ENCODE measurements around the gene MYBPHL.

MYBPHL gene

DNA sequence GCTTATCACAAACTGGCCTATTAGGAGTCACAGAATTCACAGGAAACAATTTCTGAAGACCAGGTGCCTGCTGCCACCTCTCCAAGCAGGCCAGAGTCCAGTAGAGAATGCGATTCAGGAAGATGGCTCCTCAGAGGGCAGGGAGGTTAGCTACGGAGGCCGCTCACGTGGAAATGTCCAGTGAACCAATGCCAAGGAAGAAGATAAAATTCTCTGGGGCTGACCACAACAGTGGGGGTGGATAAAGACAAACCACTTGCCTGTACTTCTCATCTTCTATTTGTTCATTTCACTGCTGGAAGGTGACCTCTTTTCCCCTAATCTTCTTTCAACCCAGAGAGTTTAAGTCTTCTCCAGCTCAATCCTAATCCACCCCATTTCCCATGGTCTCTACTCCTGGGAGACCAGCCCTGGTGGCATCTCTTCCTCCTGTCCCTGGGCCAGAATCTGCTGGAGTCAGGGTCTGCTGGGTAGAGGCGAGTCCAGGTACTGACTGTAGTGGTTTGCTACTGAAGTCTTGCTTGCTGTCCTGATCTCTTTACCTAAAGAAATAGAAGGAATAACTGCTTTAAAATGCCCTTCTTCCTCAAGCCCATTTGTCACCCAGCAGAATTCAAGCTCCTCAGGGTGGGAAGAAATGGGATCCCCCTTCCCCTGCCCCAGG, 27.1 kb downstream of the MYBPHL start:
- no peak for DNase-seq (ENCODE audit: low spot score)

DNA sequence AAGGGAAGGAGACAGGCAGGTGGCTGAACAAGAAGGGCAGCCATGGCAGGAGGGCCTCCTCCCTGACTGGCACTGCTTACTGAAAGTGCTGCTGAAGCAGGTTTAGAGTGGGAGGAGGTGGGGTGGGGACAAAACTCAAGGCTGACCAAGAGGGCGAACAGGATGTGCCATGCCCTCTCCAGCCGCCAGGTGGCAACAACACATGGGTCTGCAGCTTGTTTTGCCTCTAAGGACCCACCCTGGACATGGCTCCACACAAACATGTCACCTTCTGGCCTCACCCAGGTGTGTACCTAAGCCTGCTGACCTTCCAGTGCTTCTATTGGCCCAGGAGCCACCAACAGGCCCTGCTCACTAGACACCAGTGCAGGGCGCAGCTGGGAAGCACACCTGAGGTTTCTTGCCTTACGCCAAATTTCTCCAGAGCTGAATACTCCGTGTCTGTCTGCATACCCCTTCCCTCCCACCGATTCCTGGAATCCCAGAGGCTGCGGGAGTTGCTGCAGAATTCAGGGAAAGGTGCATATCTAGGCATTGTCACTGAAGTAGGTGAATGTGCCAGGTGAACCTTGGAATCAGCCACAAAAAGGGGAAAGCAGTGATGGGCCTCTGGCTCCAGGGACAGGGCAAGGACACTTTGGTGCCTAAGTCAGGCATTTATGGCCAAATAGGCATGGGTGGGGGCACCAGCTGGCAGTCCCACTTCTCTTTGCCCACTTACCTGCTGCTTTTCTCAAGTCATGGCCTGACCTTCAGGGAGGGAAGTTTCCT, 29.2 kb downstream of the MYBPHL start:
- peak; percentile 78 for DNase-seq (ENCODE audit: low spot score)

DNA sequence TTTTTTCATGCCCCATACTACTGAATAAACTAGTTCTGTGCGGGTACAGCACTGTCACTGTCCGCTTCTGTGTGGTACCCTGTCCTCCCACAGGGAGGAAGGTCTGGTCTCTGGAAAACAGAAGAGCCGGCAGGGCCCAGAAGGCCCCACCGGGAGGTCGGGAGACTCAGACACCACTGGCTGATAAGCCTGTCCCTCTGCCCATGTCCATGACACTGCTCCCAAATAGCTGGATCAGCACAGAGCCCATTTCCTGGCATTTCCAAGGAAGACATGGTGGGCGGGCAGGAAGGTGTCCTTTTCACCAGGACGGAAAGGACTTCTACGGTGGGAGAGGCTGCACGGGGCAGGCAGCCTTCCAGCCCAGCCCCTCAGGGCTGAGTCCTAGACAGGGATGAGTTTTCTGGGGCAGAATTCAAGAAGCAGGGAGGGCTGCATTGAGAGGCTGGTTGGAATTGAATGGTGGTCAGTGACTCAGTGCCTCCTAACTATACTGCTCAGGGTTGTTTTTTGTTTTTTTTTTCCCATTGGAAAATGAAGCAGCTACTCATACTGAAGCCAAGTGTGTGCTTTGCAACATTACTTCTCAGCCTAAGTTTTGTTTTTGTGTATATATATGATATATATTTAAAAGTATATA, 31.0 kb downstream of the MYBPHL start:
- no peak for DNase-seq (ENCODE audit: low spot score)

DNA sequence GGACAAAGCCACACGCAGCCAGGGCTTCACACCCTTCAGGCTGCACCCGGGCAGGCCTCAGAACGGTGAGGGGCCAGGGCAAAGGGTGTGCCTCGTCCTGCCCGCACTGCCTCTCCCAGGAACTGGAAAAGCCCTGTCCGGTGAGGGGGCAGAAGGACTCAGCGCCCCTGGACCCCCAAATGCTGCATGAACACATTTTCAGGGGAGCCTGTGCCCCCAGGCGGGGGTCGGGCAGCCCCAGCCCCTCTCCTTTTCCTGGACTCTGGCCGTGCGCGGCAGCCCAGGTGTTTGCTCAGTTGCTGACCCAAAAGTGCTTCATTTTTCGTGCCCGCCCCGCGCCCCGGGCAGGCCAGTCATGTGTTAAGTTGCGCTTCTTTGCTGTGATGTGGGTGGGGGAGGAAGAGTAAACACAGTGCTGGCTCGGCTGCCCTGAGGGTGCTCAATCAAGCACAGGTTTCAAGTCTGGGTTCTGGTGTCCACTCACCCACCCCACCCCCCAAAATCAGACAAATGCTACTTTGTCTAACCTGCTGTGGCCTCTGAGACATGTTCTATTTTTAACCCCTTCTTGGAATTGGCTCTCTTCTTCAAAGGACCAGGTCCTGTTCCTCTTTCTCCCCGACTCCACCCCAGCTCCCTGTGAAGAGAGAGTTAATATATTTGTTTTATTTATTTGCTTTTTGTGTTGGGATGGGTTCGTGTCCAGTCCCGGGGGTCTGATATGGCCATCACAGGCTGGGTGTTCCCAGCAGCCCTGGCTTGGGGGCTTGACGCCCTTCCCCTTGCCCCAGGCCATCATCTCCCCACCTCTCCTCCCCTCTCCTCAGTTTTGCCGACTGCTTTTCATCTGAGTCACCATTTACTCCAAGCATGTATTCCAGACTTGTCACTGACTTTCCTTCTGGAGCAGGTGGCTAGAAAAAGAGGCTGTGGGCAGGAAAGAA, 32.0 kb downstream of the MYBPHL start:
- no peak for DNase-seq (ENCODE audit: low spot score)

DNA sequence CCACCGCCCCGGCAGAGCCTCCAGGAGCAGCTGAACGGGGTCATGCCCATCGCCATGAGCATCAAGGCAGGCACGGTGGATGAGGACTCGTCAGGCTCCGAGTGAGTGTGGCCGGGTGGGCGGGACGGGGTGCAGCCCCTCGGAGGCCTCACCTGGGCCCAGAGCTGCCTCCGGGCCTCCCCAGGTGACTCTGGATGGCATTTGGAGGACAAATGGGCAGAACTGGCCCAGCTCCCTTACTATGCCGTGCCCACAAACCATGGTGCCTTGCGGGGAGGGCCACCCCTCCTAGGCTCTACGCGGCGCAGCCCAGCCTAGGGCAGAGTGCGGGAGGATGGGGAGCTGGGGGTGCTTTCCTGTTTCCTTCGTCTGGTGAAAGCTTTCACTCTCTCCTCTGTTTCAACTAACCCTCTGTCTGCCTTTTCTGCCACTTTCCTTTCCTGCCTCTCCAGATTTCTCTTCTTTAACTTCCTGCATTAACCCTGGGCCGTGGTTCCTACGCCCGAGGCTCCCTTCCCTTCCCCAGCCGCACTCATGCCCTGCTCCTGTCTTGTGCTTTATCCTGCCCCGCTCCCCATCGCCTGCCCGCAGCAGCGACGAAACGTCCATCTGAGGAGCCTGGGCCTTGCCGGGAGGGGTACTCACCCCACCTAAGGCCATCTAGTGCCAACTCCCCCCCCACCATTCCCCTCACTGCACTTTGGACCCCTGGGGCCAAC, 33.1 kb downstream of the MYBPHL start:
- no peak for DNase-seq (ENCODE audit: low spot score)

DNA sequence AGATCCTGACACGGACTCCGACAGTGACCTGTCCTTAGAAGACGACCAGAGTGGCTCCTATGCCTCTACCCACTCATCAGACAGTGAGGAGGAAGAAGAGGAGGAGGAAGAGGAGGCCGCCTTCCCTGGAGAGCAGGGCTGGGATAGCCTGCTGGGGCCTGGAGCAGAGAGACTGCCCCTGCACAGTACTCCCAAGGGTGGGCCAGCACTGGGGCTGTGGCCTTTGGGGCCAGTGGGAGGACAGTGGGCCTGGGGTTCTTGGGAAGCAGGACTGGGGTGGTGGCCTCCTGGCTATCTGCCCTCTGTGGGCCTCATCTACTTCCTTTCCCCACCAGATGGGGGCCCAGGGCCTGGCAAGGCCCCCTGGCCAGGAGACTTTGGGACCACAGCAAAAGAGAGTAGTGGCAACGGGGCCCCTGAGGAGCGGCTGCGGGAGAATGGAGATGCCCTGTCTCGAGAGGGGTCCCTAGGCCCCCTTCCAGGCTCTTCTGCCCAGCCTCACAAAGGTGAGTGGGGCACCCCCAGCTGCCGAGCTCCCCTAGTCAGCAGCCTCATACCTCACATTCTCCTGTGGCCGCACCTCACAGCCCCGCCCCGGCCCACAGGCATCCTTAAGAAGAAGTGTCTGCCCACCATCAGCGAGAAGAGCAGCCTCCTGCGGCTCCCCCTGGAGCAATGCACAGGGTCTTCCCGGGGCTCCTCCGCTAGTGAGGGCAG, 33.8 kb downstream of the MYBPHL start:
- no peak for DNase-seq (ENCODE audit: low spot score)

DNA sequence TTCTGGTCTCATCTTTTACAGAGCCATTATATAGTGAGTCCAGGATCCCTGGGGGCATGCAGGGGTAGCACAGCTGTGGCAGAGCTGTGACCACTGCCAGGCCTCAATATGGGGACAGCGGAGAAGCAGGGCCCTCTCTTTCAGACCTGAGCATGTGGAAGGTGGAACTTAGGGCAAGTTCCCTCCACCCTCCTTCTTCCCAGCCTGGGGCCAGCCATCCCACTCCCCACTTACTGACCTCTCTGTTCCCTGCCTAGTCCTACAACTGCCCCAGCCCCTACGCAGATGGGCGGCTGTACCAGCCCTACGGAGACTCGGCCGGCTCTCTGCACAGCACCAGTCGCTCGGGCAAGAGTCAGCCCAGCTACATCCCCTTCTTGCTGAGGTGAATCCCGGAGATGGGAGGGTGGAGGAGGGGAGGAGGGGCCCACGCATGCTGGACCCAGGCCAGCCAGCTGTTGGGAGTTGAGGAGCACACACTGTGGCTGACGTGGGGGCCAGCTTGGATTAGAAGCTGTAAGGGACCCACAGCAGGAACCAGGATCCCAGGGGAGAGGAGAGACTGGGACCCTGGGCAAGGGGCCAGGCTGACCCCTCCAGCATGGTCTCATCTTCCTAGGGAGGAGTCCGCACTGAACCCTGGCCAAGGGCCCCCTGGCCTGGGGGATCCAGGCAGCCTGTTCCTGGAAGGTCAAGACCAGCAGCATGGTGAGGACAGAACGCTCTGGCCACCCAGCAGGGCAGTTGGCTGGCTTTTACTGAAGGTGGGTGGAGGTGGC, 34.6 kb downstream of the MYBPHL start:
- no peak for DNase-seq (ENCODE audit: low spot score)

DNA sequence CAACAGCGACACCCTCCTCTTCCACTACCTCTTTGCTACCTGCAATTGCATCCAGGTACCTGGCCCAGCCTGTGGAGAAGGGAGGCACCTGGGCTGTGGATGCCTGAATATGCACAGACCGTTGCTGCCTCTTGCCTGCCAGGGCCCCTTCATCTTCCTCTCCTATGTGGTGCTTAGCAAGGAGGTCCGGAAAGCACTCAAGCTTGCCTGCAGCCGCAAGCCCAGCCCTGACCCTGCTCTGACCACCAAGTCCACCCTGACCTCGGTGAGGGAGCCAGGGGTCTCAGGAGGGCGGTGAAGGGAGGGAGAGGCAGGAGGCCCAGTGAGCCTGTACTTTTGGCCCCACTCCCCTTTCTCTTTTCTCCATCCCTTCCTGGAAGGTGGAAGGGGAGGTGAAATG, 35.4 kb downstream of the MYBPHL start:
- DNase-seq (ENCODE audit: low spot score) = no peak

DNA sequence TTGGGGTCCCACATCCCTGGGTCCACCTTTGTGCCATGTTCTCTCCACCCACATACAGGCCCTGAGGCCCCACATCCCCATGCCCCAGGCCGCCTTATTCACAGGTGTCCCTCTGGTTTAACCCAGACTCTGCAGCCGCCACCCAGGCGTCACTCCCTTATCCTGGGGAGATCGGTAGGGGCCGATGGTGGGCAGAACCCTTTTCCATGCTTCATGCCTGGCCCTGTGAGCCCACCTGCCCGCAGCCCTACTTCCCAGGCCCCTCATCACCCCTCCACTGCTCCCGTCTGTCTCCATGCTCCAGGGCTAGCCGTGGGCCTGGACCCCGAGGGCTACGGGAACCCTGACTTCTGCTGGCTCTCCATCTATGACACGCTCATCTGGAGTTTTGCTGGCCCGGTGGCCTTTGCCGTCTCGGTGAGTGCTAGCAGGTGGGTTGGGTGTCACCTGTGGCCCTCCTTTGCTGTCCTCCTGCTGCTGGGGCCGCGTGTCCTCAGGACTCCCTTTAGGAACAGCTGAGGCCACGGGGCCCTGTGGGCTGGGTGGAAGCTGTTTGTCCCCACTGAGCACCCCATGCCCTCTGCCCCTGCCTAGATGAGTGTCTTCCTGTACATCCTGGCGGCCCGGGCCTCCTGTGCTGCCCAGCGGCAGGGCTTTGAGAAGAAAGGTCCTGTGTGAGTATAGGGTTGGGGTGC, 36.0 kb downstream of the MYBPHL start:
- no peak for DNase-seq (ENCODE audit: low spot score)

DNA sequence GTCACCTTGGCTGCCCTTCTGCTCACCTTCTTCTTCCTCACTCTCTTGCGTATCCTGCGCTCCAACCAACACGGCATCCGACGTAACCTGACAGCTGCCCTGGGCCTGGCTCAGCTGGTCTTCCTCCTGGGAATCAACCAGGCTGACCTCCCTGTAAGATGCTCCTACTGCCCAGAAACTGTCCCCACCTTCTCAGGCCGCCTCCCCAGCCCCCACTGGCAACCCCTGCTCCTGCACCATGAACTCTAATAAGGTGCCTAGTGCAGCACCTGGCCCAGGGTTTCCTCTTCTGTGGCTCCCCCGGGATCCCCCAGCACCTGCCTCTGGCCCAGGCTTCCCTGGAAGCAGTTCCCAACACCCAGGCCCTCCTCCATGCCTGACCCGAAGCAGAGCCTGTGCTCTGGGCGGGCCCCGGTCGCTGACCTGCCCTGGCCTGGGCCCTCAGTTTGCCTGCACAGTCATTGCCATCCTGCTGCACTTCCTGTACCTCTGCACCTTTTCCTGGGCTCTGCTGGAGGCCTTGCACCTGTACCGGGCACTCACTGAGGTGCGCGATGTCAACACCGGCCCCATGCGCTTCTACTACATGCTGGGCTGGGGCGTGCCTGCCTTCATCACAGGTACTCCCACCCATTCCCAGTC, 36.7 kb downstream of the MYBPHL start:
- no peak for DNase-seq (ENCODE audit: low spot score)

DNA sequence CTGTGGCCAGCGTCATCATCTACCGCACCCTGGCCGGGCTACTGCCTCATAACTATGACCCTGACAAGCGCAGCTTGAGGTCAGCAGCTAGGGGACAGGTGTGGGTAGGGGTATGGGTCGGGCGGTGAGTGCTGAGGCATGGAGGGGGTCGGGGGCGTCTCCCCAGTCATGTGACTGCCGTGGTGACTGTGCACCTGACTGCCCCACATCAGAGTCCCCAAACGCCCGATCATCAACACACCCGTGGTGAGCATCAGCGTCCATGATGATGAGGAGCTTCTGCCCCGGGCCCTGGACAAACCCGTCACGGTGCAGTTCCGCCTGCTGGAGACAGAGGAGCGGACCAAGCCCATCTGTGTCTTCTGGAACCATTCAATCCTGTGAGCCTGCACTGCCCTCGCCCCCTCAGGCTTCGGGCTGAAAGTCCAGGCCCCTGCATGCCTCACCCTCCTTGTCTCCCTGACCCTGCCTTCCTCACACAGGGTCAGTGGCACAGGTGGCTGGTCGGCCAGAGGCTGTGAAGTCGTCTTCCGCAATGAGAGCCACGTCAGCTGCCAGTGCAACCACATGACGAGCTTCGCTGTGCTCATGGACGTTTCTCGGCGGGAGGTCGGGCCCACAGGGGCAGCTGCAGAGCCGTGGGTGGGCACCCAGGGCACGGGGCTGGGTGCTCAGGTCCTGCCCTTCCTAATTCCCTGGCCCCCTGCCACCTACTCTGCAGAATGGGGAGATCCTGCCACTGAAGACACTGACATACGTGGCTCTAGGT, 37.4 kb downstream of the MYBPHL start:
- DNase-seq (ENCODE audit: low spot score) = no peak

DNA sequence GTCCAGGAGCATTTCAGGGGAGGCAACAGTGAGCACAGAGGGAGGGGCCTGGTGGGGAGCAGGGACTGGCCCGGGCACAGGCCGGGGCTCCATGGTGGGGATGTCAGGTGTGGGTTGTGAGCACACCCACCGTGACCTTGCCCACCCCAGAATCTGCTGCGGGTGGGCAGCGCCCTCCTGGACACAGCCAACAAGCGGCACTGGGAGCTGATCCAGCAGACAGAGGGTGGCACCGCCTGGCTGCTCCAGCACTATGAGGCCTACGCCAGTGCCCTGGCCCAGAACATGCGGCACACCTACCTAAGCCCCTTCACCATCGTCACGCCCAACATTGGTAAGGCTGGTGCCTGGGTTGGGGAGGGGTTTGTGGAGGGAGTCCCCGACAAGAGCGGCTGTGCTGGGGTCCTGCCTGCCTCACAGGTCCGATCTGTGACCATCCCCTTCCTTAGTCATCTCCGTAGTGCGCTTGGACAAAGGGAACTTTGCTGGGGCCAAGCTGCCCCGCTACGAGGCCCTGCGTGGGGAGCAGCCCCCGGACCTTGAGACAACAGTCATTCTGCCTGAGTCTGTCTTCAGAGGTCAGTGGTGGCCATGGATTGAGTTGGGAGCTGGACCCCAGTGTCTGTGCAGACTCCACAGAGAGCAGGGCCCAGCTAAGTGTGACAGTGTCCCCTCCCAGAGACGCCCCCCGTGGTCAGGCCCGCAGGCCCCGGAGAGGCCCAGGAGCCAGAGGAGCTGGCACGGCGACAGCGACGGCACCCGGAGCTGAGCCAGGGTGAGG, 38.2 kb downstream of the MYBPHL start:
- DNase-seq (ENCODE audit: low spot score) = no peak

DNA sequence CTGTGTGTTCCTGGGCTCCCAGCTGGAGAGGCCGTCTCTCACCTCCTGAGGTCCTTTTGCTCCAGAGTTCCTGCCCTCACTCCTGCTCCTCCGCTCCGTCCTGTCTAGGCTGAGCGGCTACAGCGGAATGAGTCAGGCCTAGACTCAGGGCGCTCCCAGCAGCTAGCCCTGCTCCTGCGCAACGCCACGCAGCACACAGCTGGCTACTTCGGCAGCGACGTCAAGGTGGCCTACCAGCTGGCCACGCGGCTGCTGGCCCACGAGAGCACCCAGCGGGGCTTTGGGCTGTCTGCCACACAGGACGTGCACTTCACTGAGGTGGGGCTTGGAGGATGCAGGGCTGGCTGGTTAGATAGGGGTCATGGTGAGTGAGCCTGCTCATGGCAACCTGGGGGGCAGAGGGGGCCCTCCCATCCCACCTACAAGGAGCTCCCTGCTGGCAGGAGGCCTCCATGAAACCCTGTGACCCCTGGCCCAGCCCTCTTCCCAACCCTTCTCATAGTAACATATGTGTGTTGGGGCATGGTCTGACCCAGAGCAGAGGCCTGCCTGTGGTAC, 39.0 kb downstream of the MYBPHL start:
- DNase-seq (ENCODE audit: low spot score) = no peak

DNA sequence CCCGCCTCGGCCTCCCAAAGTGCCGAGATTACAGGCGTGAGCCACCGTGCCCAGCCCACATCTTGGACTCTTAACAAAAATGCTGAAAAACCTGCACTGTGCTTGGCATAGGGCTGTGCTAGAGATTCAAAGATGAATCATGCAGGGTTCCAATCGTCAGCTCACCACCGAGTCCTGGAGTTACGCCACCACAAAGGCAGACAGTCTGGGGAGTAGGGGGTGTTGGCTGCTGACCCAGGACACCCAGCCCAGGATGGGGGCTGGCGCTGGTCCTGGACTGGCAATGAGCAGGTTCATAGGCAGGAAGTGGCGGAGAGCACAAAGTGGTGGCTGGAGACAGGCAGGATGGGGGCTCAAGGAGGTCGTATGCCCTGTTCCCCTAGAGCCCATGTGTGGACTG, 39.8 kb downstream of the MYBPHL start:
- DNase-seq (ENCODE audit: low spot score) = no peak

DNA sequence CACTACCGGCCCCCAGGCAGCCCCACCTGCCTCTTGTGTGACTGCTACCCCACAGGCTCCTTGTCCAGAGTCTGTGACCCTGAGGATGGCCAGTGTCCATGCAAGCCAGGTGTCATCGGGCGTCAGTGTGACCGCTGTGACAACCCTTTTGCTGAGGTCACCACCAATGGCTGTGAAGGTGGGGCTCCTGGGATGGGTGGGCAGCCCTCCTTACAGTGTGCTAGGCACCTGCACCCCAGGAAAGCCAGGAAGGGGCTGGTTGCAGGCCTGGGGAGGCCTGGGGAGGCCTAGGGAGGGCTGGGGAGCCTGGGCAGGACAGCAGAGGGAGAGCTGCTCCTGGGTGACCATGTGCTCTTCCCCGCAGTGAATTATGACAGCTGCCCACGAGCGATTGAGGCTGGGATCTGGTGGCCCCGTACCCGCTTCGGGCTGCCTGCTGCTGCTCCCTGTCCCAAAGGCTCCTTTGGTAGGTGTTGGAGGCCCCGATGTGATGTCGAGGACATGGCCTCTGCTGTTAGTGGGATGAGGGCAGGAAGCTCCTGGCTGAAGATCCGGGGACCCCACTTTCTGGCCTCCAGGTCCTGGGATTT, 41.0 kb downstream of the MYBPHL start:
- DNase-seq (ENCODE audit: low spot score) = no peak

DNA sequence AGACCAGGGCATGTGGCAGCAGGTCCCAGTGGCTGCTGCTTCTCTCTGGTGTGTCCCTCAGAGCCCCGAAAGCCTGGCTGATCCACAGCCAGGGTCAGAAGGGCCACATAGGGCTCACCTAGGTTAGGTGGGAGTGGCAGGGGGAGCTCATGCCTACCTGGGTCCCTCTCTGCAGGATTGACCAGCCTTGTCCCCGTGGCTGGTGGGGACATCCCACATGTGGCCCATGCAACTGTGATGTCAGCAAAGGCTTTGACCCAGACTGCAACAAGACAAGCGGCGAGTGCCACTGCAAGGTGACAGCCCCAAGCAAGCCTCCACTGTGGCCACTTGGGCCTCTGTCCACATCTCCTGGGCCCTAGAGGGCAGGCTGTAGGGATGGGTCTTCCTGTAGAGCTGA, 41.8 kb downstream of the MYBPHL start:
- no peak for DNase-seq (ENCODE audit: low spot score)

DNA sequence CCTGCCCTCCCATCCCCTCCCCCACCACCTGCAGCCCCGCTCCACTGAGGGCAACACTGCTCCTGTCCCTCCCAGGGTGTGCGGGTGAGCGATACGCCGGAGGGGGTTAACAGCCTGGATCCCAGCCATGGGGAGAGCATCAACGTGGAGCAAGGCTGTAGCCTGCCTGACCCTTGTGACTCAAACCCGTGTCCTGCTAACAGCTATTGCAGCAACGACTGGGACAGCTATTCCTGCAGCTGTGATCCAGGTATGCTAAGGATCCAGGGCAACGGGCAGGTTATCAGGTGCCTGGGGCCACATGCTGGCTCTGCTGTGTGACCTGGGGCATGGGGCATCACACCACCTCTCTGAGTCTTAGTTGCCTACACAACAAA, 42.4 kb downstream of the MYBPHL start:
- no peak for DNase-seq (ENCODE audit: low spot score)

All from left forelimb (tissue), 1 donor.